HepG2 (cell line): ENCODE data around the gene OPRL1. TPM values are rescaled to one million over a fixed set of nuclear protein-coding genes. Genes with fewer than 3 reads are reported as not detected.

Experiments
- AKAP8 ChIP-seq: sonication (generic); formaldehyde crosslinking; IDR thresholded peaks from 2 replicates; pipeline ENCODE4 v1.5.1; 2020; ENCODE audit warnings: mild to moderate bottlenecking, missing genetic modification reagents
- ESRRA ChIP-seq: sonication (generic); formaldehyde crosslinking; IDR thresholded peaks from 2 replicates; pipeline ENCODE4 v1.5.1; 2020; ENCODE audit warnings: mild to moderate bottlenecking, low read depth, missing genetic modification reagents
- HMG20B ChIP-seq: conservative IDR thresholded peaks from 2 replicates; pipeline ENCODE4 v1.6.1; 2016; ENCODE audit warnings: missing genetic modification reagents, missing compliant biosample characterization
- HNRNPK ChIP-seq: fragments of 200-400 bp; formaldehyde crosslinking; IDR thresholded peaks from 2 replicates; pipeline ENCODE4 v1.6.1; 2018; ENCODE audit warnings: low read length, low read depth, moderate library complexity, mild to moderate bottlenecking; ENCODE audit not compliant: poor library complexity, severe bottlenecking
- HNRNPL ChIP-seq: fragments of 200-400 bp; formaldehyde crosslinking; IDR thresholded peaks from 2 replicates; pipeline ENCODE4 v1.6.1; 2017; ENCODE audit warnings: mild to moderate bottlenecking, low read depth, low read length
- HOXA7 ChIP-seq: sonication (generic); formaldehyde crosslinking; IDR thresholded peaks from 2 replicates; pipeline ENCODE4 v1.8.1; 2022; ENCODE audit warnings: mild to moderate bottlenecking, missing genetic modification reagents, moderate library complexity
- JARID2 ChIP-seq: sonication (generic); formaldehyde crosslinking; IDR thresholded peaks from 2 replicates; pipeline ENCODE4 v1.8.1; 2023; ENCODE audit warnings: missing genetic modification reagents, inconsistent platforms; ENCODE audit not compliant: insufficient replicate concordance
- JUND ChIP-seq: sonication (generic); formaldehyde crosslinking; IDR thresholded peaks from 2 replicates; pipeline ENCODE4 v1.8.0; 2022; ENCODE audit warnings: mild to moderate bottlenecking, missing genetic modification reagents
- PAX8 ChIP-seq: sonication (generic); formaldehyde crosslinking; IDR thresholded peaks from 2 replicates; pipeline ENCODE4 v1.8.0; 2022; ENCODE audit warnings: mild to moderate bottlenecking, missing genetic modification reagents, borderline replicate concordance
- POLR2G ChIP-seq: fragments of 200-400 bp; formaldehyde crosslinking; IDR thresholded peaks from 2 replicates; pipeline ENCODE4 v1.6.1; 2018; ENCODE audit warnings: mild to moderate bottlenecking, low read depth, low read length, moderate library complexity
- ZNF138 ChIP-seq: sonication (generic); formaldehyde crosslinking; IDR thresholded peaks from 2 replicates; pipeline ENCODE4 v1.5.0; 2020; ENCODE audit warnings: mild to moderate bottlenecking, low read depth, missing genetic modification reagents
- ZNF530 ChIP-seq: sonication (generic); formaldehyde crosslinking; IDR thresholded peaks from 2 replicates; pipeline ENCODE4 v1.5.0; 2020; ENCODE audit warnings: low read depth, mild to moderate bottlenecking, missing genetic modification reagents
- ZNF616 ChIP-seq: sonication (generic); formaldehyde crosslinking; IDR thresholded peaks from 2 replicates; pipeline ENCODE4 v1.5.0; 2020; ENCODE audit warnings: low read depth, mild to moderate bottlenecking, missing genetic modification reagents
- ZNF644 ChIP-seq: IDR thresholded peaks from 2 replicates; pipeline ENCODE4 v1.6.1; 2016; ENCODE audit warnings: low read depth
- ZNF747 ChIP-seq: sonication (generic); formaldehyde crosslinking; IDR thresholded peaks from 2 replicates; pipeline ENCODE4 v1.8.1; 2023; ENCODE audit warnings: missing genetic modification reagents, mild to moderate bottlenecking, borderline replicate concordance
- ZNF841 ChIP-seq: sonication (generic); formaldehyde crosslinking; IDR thresholded peaks from 2 replicates; pipeline ENCODE4 v1.8.1; 2023; ENCODE audit warnings: missing genetic modification reagents, borderline replicate concordance
- ZSCAN22 ChIP-seq: sonication (generic); formaldehyde crosslinking; IDR thresholded peaks from 2 replicates; pipeline ENCODE4 v1.4.0; 2020; ENCODE audit warnings: mild to moderate bottlenecking, missing genetic modification reagents
- polyA plus RNA-seq, 8 experiments: library from polyadenylated mRNA; depleted of rRNA in 3 of 8; stranded (reverse) in 7 of 8; unstranded in 1 of 8; fragments of >200 nt; fragmentation: Illumina TruSeq in 4 of 8; extraction: Trizol in 4 of 8; gene quantifications; 2 replicates each; pipeline versions ENCODE4 v1.2.1 to v1.2.3, GENCODE V29; 2011 to 2016; ENCODE audit warnings: low read depth in 4 of 8, missing spikeins in 1 of 8, mixed read lengths in 1 of 8; ENCODE audit not compliant: insufficient read depth in 1 of 8
- total RNA-seq, 5 experiments: library from RNA; depleted of rRNA; stranded (reverse); fragments of >200 nt; fragmentation: Illumina TruSeq; extraction: Trizol; gene quantifications; 2 replicates each; pipeline ENCODE4 v1.2.3, GENCODE V29; 2016; ENCODE audit warnings: low read depth in 1 of 5
- TF ChIP-seq, protein P1 (sequence below): sonication (generic); formaldehyde crosslinking; IDR thresholded peaks from 2 replicates; pipeline ENCODE4 v1.4.0; 2020; ENCODE audit warnings: low read depth, missing genetic modification reagents
- TF ChIP-seq, protein P2 (sequence below): sonication (generic); formaldehyde crosslinking; IDR thresholded peaks from 2 replicates; pipeline ENCODE4 v1.4.0; 2020; ENCODE audit warnings: missing genetic modification reagents
- TF ChIP-seq, protein P3 (sequence below): IDR thresholded peaks from 2 replicates; pipeline ENCODE4 v1.6.1; 2016; ENCODE audit warnings: control low read depth
- TF ChIP-seq, protein P4 (sequence below): sonication (generic); formaldehyde crosslinking; IDR thresholded peaks from 2 replicates; pipeline ENCODE4 v1.8.1; 2023; ENCODE audit warnings: missing genetic modification reagents, mild to moderate bottlenecking, borderline replicate concordance
- TF ChIP-seq, protein P5 (sequence below): sonication (generic); formaldehyde crosslinking; IDR thresholded peaks from 2 replicates; pipeline ENCODE4 v1.5.0; 2020; ENCODE audit warnings: mild to moderate bottlenecking, missing genetic modification reagents

The OPRL1 gene
- total and polyA plus RNA-seq, 2 of the 13 experiments (the other 11 are each of a cell fraction or from before 2014, with no cell fraction given) = 0.35 to 0.71 TPM

DNA sequence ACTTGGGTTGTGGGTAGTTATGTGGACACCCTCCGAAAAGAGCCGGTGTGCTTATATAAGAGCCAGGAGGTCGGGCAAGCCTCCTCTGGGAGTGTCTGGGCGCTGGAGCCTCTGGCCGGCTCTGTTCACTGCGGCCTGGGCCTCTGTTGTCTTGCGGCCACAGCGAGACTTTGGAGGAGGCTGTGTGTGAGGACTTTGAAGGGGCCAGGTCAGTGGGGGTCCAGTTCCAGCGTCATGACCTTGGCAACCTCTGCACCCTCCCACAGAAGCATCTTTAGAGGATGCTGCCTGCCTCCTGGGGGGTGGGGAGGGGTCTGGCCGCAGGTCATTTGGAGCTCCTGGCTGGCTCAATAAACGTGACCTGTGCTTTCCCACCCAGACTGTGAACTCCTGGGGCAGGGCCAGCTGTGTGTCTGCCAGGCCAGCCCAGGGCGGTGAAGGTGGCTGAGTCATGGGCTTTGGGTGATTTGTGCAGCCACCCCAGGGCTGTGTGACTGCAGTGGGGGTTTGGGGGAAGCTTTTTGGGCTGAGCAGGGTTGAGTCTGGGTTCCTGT is 15.7 kb upstream of the OPRL1 start (continued):
- TF ChIP-seq HMG20B (CRISPR knock-in tag) (no peak), ZNF530 (CRISPR knock-in tag) (no peak), ZSCAN22 (CRISPR knock-in tag) (0 out of 2 replicates have a peak, but pooled peaks have one; percentile 60), ZNF747 (0 out of 2 replicates have a peak, but pooled peaks have one; percentile 61), HNRNPK (no peak), ZNF138 (CRISPR knock-in tag) (0 out of 2 replicates have a peak, but pooled peaks have one; percentile 56), HNRNPL (peak; percentile 69; the same call in 1 of the 2 replicates), ESRRA (peak; percentile 58; the same call in 1 of the 2 replicates), JUND (no peak), PAX8 (CRISPR knock-in tag) (peak; percentile 91; the same call in 1 of the 2 replicates), AKAP8 (CRISPR knock-in tag) (peak; percentile 25; the same call in 1 of the 2 replicates), HOXA7 (no peak), ZNF644 (CRISPR knock-in tag) (no peak), ZNF616 (CRISPR knock-in tag) (peak; percentile 86), ZNF841 (no peak), POLR2G (peak; percentile 20; the same call in 1 of the 2 replicates), JARID2 (no peak)
- TF ChIP-seq, protein P1, sequence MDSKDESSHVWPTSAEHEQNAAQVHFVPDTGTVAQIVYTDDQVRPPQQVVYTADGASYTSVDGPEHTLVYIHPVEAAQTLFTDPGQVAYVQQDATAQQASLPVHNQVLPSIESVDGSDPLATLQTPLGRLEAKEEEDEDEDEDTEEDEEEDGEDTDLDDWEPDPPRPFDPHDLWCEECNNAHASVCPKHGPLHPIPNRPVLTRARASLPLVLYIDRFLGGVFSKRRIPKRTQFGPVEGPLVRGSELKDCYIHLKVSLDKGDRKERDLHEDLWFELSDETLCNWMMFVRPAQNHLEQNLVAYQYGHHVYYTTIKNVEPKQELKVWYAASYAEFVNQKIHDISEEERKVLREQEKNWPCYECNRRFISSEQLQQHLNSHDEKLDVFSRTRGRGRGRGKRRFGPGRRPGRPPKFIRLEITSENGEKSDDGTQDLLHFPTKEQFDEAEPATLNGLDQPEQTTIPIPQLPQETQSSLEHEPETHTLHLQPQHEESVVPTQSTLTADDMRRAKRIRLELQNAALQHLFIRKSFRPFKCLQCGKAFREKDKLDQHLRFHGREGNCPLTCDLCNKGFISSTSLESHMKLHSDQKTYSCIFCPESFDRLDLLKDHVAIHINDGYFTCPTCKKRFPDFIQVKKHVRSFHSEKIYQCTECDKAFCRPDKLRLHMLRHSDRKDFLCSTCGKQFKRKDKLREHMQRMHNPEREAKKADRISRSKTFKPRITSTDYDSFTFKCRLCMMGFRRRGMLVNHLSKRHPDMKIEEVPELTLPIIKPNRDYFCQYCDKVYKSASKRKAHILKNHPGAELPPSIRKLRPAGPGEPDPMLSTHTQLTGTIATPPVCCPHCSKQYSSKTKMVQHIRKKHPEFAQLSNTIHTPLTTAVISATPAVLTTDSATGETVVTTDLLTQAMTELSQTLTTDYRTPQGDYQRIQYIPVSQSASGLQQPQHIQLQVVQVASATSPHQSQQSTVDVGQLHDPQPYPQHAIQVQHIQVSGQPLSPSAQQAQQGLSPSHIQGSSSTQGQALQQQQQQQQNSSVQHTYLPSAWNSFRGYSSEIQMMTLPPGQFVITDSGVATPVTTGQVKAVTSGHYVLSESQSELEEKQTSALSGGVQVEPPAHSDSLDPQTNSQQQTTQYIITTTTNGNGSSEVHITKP = no peak
- TF ChIP-seq, protein P2, sequence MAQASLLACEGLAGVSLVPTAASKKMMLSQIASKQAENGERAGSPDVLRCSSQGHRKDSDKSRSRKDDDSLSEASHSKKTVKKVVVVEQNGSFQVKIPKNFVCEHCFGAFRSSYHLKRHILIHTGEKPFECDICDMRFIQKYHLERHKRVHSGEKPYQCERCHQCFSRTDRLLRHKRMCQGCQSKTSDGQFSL = 0 out of 2 replicates have a peak, but pooled peaks have one; percentile 24
- TF ChIP-seq, protein P3, sequence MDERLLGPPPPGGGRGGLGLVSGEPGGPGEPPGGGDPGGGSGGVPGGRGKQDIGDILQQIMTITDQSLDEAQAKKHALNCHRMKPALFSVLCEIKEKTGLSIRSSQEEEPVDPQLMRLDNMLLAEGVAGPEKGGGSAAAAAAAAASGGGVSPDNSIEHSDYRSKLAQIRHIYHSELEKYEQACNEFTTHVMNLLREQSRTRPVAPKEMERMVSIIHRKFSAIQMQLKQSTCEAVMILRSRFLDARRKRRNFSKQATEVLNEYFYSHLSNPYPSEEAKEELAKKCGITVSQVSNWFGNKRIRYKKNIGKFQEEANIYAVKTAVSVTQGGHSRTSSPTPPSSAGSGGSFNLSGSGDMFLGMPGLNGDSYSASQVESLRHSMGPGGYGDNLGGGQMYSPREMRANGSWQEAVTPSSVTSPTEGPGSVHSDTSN (CRISPR knock-in tag) = no peak
- TF ChIP-seq, protein P4, sequence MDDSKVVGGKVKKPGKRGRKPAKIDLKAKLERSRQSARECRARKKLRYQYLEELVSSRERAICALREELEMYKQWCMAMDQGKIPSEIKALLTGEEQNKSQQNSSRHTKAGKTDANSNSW (CRISPR knock-in tag) = no peak
- TF ChIP-seq, protein P5, sequence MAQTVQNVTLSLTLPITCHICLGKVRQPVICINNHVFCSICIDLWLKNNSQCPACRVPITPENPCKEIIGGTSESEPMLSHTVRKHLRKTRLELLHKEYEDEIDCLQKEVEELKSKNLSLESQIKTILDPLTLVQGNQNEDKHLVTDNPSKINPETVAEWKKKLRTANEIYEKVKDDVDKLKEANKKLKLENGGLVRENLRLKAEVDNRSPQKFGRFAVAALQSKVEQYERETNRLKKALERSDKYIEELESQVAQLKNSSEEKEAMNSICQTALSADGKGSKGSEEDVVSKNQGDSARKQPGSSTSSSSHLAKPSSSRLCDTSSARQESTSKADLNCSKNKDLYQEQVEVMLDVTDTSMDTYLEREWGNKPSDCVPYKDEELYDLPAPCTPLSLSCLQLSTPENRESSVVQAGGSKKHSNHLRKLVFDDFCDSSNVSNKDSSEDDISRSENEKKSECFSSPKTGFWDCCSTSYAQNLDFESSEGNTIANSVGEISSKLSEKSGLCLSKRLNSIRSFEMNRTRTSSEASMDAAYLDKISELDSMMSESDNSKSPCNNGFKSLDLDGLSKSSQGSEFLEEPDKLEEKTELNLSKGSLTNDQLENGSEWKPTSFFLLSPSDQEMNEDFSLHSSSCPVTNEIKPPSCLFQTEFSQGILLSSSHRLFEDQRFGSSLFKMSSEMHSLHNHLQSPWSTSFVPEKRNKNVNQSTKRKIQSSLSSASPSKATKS (CRISPR knock-in tag) = no peak
